Coronary artery (tissue), 2 donors: ENCODE data around the gene RNU4-1.
A peak's percentile ranks its signal among the peaks of the same experiment; 100 is the strongest.
"Not testable (repeated sequence)": the region's sequence is repeated elsewhere in the genome, so short reads cannot be mapped to it uniquely, and the experiment has no call there.

Experiments
- DNase-seq: peaks from one replicate; pipeline ENCODE4 v3.0.0-alpha.2; 2017; ENCODE audit warnings: low spot score
- H3K27ac ChIP-seq, 2 donors: fragments of 200-600 bp; sonication (generic); one replicate each; pipeline ENCODE4 v1.5.1; 2016 to 2019
- H3K4me3 ChIP-seq: fragments of 200-600 bp; sonication (generic); 2 replicates; pipeline ENCODE4 v1.5.1; 2016; ENCODE audit warnings: mild to moderate bottlenecking, moderate library complexity
- TF ChIP-seq, protein P1 (sequence below): fragments of 200-600 bp; sonication (generic); IDR thresholded peaks from one replicate; pipeline ENCODE4 v1.5.1; 2019; ENCODE audit warnings: antibody characterized with exemption

RNU4-1 gene

DNA sequence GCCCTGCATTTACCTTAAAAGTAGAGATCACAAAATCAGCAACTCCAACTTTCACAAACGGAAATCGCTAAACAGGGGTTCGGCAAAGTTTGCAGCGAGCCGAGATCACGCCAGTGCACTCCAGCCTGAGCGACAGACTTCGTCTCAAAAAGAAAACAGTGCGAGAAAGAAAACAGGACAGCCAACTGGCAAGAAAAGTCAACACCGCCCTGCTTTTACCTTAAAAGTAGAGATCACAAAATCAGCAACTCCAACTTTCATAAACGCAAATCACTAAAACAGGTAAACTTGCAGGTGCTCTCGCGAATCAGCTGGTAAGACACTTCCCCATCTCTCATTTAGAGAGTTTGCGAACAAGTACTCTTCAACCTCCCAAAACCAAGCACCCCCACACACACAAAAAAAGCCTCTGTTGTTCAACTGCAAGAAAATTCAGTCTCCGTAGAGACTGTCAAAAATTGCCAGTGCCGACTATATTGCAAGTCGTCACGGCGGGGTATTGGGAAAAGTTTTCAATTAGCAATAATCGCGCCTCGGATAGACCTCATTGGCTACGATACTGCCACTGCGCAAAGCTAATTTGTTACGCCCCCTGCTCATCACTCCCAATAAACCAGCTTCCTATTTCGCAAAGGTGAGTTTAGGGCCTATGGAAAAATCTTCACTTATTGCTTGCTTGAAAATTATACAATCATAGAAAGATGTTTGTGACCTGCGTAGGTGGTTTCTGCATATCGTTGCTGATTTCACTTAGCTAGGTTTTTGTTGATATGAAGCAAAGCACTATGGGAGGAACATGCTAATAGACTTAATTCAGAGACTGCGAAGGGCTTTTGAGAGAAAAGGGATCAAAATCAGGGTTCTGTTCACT lies at the start of gene RNU4-1:
TSS of gene RNU4-1 (minus strand) at position 577 of the 871 bp plus-strand sequence.
- TF ChIP-seq, protein P1, sequence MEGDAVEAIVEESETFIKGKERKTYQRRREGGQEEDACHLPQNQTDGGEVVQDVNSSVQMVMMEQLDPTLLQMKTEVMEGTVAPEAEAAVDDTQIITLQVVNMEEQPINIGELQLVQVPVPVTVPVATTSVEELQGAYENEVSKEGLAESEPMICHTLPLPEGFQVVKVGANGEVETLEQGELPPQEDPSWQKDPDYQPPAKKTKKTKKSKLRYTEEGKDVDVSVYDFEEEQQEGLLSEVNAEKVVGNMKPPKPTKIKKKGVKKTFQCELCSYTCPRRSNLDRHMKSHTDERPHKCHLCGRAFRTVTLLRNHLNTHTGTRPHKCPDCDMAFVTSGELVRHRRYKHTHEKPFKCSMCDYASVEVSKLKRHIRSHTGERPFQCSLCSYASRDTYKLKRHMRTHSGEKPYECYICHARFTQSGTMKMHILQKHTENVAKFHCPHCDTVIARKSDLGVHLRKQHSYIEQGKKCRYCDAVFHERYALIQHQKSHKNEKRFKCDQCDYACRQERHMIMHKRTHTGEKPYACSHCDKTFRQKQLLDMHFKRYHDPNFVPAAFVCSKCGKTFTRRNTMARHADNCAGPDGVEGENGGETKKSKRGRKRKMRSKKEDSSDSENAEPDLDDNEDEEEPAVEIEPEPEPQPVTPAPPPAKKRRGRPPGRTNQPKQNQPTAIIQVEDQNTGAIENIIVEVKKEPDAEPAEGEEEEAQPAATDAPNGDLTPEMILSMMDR: no peak
- peak within 1 kb of the TSS; percentile 91 to 97 for H3K27ac ChIP-seq
- DNase-seq: peak; percentile 79
- peak within 1 kb of the TSS; percentile 73 for H3K4me3 ChIP-seq

GRCh38 chr12:120342175-120343038 lies 49.4 kb upstream of the RNU4-1 start:
- TF ChIP-seq, protein P1: no peak
- H3K27ac ChIP-seq: no peak overlapping the region
- no peak for DNase-seq
- no peak overlapping the region for H3K4me3 ChIP-seq

DNA sequence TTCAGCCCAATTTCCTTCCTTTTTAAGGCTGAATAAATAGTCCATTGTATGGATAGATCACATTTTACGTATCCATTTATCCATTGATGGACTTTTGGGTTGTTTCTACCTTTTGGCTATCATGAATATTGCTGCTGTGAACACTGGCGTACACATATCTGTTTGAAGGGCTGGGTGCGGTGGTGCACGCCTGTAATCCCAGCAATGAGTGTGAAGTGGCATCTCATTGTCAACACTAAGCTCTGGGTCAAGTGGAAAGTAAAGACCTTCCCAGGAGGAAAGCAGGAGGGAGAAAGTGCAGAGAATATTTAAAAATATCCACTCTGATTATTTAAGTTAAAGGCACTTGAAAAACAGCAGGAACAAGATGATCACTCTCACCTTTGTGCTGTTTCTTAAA lies 46.2 kb upstream of the RNU4-1 start:
- Histone ChIP-seq H3K4me3 (no peak overlapping the region), H3K27ac (no peak overlapping the region)
- DNase-seq: no peak
- TF ChIP-seq, protein P1: no peak

DNA sequence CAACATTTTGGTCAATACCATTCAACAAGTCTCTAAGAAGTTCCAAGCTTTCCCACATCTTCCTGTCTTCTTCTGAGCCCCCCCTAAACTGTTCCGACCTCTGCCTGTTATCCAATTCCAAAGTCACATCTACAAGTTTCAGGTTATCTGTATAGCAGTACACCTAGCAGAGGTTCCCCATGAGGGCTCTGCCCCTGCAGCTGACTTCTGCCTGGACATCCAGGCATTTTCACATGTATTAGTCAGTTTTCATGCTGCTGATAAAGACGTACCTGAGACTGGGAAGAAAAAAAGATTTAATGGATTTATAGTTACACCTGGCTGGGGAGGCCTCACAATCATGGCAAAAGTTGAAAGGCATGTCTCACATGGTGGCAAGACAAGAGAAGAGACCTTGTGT lies 44.7 kb upstream of the RNU4-1 start:
- DNase-seq: no peak
- Histone ChIP-seq H3K27ac (no peak overlapping the region), H3K4me3 (no peak overlapping the region)
- TF ChIP-seq, protein P1: no peak

GRCh38 chr12:120336392-120336791 lies 43.4 kb upstream of the RNU4-1 start:
- H3K4me3 ChIP-seq, DNase-seq, H3K27ac ChIP-seq: not testable (repeated sequence)

GRCh38 chr12:120335447-120335846 lies 42.4 kb upstream of the RNU4-1 start:
- TF ChIP-seq, protein P1: peak; percentile 15
- DNase-seq, H3K4me3 ChIP-seq, H3K27ac ChIP-seq: not testable (repeated sequence)

GRCh38 chr12:120332523-120332922 lies 39.5 kb upstream of the RNU4-1 start:
- DNase-seq: no peak
- no peak overlapping the region for H3K27ac ChIP-seq
- TF ChIP-seq, protein P1: no peak
- H3K4me3 ChIP-seq: no peak overlapping the region
